Neutrophil (primary cell): ENCODE measurements around the gene OSBPL1A.

Experiments used
- H3K27ac ChIP-seq: fragments of 200-600 bp; sonication (generic); 2 replicates; pipeline ENCODE4 v1.5.1; 2016; ENCODE audit warnings: mild to moderate bottlenecking, moderate library complexity
- H3K27me3 ChIP-seq: fragments of 200-600 bp; sonication (generic); 2 replicates; pipeline ENCODE4 v1.6.0; 2016; ENCODE audit warnings: mild to moderate bottlenecking
- H3K36me3 ChIP-seq: fragments of 200-600 bp; sonication (generic); 2 replicates; pipeline ENCODE4 v1.5.1; 2017
- H3K4me1 ChIP-seq, 2 experiments: fragments of 200-600 bp in 1 of 2; sonication (generic) in 1 of 2; 1 replicate in 1 of 2; 2 replicates in 1 of 2; pipeline versions ENCODE4 v1.5.1 to v1.6.1; 2013 to 2016; ENCODE audit warnings: low read depth in 1 of 2, low read length in 1 of 2, mild to moderate bottlenecking in 1 of 2, moderate library complexity in 1 of 2; ENCODE audit not compliant: control insufficient read depth in 1 of 2, insufficient read depth in 1 of 2
- H3K4me3 ChIP-seq, 2 experiments: fragments of 200-600 bp in 1 of 2; sonication (generic) in 1 of 2; 1 replicate in 1 of 2; 2 replicates in 1 of 2; pipeline ENCODE4 v1.5.1; 2013 to 2016; ENCODE audit warnings: low read depth in 1 of 2, low read length in 1 of 2, mild to moderate bottlenecking in 1 of 2, moderate library complexity in 1 of 2
- H3K9me3 ChIP-seq: fragments of 200-600 bp; sonication (generic); 2 replicates; pipeline ENCODE4 v1.5.1; 2016
- TF ChIP-seq, protein P1 (sequence below): fragments of 200-600 bp; sonication (generic); IDR thresholded peaks from 2 replicates; pipeline ENCODE4 v1.5.1; 2016; ENCODE audit warnings: antibody characterized with exemption

Gene OSBPL1A

DNA sequence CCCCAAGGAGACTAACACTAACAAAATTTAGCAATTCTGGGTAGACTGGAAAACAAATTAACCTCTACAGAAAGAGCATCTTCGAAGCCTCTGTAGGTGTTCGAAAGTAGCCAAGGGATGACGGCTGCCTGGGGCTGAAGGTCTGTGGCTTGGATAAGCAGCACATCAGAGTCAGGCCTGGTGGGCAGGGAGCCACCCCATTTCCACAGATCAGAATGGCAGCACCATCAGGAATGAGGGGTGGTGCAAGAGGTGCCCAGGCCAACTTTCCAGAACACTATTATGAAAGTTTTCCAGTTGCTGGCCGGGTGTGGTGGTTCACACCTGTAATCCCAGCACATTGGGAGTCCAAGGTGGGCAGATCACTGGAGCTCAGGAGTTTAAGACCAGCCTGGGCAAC, 200.9 kb downstream of the OSBPL1A start:
- Histone ChIP-seq H3K36me3 (peaks cover 12% of the 10 kb centered on the region), H3K4me3 (no peak overlapping the region), H3K27me3 (no peaks in the 10 kb centered on the region), H3K9me3 (no peaks in the 10 kb centered on the region), H3K4me1 (peaks cover 18 to 20% of the 10 kb centered on the region in 2 experiments), H3K27ac (no peak overlapping the region)
- TF ChIP-seq, protein P1, sequence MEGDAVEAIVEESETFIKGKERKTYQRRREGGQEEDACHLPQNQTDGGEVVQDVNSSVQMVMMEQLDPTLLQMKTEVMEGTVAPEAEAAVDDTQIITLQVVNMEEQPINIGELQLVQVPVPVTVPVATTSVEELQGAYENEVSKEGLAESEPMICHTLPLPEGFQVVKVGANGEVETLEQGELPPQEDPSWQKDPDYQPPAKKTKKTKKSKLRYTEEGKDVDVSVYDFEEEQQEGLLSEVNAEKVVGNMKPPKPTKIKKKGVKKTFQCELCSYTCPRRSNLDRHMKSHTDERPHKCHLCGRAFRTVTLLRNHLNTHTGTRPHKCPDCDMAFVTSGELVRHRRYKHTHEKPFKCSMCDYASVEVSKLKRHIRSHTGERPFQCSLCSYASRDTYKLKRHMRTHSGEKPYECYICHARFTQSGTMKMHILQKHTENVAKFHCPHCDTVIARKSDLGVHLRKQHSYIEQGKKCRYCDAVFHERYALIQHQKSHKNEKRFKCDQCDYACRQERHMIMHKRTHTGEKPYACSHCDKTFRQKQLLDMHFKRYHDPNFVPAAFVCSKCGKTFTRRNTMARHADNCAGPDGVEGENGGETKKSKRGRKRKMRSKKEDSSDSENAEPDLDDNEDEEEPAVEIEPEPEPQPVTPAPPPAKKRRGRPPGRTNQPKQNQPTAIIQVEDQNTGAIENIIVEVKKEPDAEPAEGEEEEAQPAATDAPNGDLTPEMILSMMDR = no peak

GRCh38 chr18:24195296-24196053, 202.1 kb downstream of the OSBPL1A start:
- TF ChIP-seq, protein P1 = no peak
- Histone ChIP-seq H3K27ac (no peak overlapping the region), H3K27me3 (no peaks in the 10 kb centered on the region), H3K4me1 (peaks cover 18 to 20% of the 10 kb centered on the region in 2 experiments), H3K4me3 (no peak overlapping the region), H3K9me3 (no peaks in the 10 kb centered on the region), H3K36me3 (peaks cover 12% of the 10 kb centered on the region)

DNA sequence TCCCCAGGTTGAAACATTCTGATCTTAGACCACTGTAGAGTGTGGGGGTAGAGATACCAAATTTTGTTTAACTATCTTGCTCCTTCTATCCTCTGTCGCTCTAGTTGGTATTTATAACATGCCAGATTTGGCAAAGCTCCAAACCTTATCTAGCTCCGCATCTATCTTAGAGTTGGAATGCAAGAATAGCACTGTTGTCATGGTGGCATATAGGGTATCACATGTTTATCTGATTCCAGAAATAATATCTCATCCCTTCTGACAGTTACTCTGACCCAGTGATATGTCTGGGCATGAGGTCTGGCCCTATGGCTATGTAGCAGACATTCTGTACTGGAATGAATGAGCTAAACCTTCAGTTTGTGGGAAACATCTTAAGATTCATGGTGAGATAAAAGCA, 207.0 kb downstream of the OSBPL1A start:
- no peaks in the 10 kb centered on the region for H3K27me3 ChIP-seq
- peaks cover 22% of the 10 kb centered on the region for H3K36me3 ChIP-seq
- H3K4me3 ChIP-seq = no peak overlapping the region
- no peak overlapping the region for H3K27ac ChIP-seq
- no peaks in the 10 kb centered on the region for H3K9me3 ChIP-seq
- peaks cover 10 to 11% of the 10 kb centered on the region in 2 experiments for H3K4me1 ChIP-seq
- TF ChIP-seq, protein P1 = no peak

DNA sequence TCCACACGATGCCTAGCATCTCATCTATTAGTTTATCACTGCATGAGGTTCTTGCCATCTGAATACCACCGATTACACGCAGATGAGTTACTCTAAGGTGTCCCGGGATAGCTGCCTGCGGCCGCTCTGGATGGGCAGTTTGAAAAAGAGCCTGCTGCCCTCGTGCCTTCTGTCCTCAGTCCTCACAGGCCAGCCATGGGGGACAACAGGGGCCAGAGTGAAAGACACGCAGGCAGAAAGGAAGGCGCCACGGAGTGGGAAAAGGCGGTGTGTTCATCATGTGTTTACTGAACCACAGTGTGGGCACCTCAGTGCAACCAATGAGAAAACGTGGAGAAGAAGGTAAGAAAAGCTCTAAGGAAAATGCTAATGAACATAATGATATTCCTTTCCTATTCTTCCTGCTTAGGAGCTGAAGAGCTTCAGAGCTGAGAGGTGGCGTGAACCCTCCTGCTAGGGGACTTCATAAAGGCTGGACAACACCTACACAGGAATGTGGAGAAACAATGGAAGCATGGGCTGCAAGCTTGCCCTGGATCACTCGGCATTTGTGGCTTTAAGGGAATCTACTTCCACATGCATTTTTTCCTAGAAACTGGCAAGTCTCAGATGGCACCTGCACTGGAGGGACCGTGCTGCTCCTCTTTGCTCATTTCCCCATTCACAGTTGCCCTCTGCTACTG, 207.8 kb downstream of the OSBPL1A start:
- no peaks in the 10 kb centered on the region for H3K9me3 ChIP-seq
- H3K4me1 ChIP-seq = peaks cover 10 to 11% of the 10 kb centered on the region in 2 experiments
- no peak overlapping the region for H3K4me3 ChIP-seq
- TF ChIP-seq, protein P1 = no peak
- H3K27me3 ChIP-seq = no peaks in the 10 kb centered on the region
- peaks cover 25% of the 10 kb centered on the region for H3K36me3 ChIP-seq
- no peak overlapping the region for H3K27ac ChIP-seq

DNA sequence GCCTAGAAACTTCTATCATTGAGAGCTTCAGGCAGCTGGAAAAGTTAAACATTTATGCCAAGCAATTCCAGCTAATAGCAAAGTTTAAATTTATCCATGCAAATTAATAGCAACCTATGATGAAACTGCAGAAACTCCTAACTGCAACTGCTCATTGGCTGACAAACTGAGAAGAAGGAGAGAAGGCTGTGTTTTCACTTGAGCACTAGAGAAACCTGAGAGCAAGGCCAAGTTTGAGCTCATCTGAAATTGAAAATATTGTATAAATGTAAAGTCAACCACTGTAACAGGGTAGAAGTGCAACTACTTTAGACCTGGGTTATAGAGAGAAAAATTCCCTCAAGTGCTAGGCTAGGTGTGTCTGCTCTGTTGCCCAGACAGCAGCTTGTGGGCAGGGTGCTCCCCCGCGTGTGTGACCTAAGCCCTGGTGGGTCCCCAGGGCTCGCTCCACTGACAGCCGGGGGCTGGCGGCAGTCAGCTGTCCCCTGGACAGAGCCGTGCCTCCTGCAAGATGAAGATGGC, 208.6 kb downstream of the OSBPL1A start:
- H3K4me1 ChIP-seq = peaks cover 10 to 11% of the 10 kb centered on the region in 2 experiments
- no peak overlapping the region for H3K4me3 ChIP-seq
- H3K27ac ChIP-seq = no peak overlapping the region
- H3K36me3 ChIP-seq = peaks cover 19% of the 10 kb centered on the region
- no peaks in the 10 kb centered on the region for H3K9me3 ChIP-seq
- TF ChIP-seq, protein P1 = no peak
- H3K27me3 ChIP-seq = no peaks in the 10 kb centered on the region
